ENCODE measurements around the gene TMEM208.

DNA sequence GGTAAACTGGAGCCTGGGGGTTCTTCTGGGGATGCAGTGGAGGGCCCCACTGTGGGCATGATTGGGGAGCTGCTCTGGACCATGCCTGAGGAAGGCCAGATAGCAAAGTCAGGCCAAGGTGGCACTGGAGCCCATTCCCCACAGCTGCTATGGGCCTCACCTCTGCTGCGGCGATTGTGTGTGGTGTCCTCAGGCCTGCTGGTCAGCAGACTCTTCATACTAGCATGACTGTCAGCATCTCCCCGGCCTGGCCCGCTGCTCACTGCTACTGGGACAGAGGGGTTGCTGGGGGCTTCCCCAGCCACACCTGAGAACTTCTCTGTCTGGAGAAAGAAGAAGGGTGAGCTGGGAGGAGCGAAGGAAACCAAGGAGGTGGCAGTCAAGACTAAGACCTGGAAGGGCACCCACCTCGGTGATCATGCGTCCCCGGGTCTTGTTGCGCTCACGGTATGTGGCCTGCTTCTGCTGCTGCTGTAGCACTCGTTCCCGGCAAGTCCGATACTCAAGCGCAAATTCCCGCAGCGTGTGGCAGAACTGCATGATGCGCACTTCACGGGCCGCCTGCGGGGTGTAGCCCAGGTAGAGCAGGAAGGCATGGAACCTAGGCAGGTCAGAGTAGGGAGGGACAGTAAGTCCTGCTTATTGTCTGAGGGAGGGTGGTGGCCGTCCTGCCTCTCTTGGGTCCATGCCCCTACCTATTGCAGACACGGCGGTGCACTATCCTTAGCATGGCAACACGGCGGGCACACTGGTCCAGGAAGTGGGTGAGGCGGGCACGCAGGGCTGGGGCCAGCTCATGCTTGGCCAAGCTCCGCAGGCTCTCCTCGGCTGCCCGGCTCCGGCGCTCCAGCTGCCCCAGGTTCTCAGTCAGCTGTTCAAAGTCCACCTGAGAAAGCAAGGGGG lies 3.2 kb downstream of the TMEM208 start:
- no peak for TF ChIP-seq CTCF (IDR thresholded peaks at IDR 0.05)
- no peak for TF ChIP-seq POLR2A (IDR thresholded peaks at IDR 0.05)

All from right lobe of liver (tissue), 4 donors.